HG03108 (cell line): Measurements from ENCODE around the gene CHMP2A.
A peak's percentile ranks its signal among the peaks of the same experiment; 100 is the strongest.

Source experiments
- ATAC-seq: cut with Tn5 transposase; IDR thresholded peaks from one replicate; pipeline ENCODE4 v1.9.1; 2021; ENCODE audit warnings: moderate library complexity; ENCODE audit not compliant: unreplicated experiment

CHMP2A gene

GRCh38 chr19:58570770-58571574 is 16.1 kb upstream of the CHMP2A start:
- no peak for ATAC-seq

- ATAC-seq = no peak
These were observed 15.2 kb upstream of the CHMP2A start for GRCh38 chr19:58569943-58570670.

GRCh38 chr19:58569191-58569942 is 14.5 kb upstream of the CHMP2A start:
- ATAC-seq = no peak

GRCh38 chr19:58568453-58569130 is 13.7 kb upstream of the CHMP2A start:
- no peak for ATAC-seq

GRCh38 chr19:58566989-58567388 is 12.1 kb upstream of the CHMP2A start:
- no peak for ATAC-seq

- no peak for ATAC-seq
These were observed 8.9 kb upstream of the CHMP2A start for GRCh38 chr19:58563823-58564222.

GRCh38 chr19:58563034-58563573 is 8.2 kb upstream of the CHMP2A start:
- ATAC-seq = no peak

GRCh38 chr19:58562122-58563033 is 7.5 kb upstream of the CHMP2A start:
- no peak for ATAC-seq

- no peak for ATAC-seq
These were observed 6.6 kb upstream of the CHMP2A start for GRCh38 chr19:58561373-58562121.

- ATAC-seq = no peak
These were observed 6.0 kb upstream of the CHMP2A start for GRCh38 chr19:58560921-58561320.

- no peak for ATAC-seq
These were observed 5.3 kb upstream of the CHMP2A start for GRCh38 chr19:58560007-58560887.

- ATAC-seq = peak; percentile 26
These were observed 4.5 kb upstream of the CHMP2A start for GRCh38 chr19:58559275-58560006.

GRCh38 chr19:58558623-58559274 is 3.8 kb upstream of the CHMP2A start:
- peak; percentile 43 for ATAC-seq

- ATAC-seq = no peak
These were observed 3.2 kb upstream of the CHMP2A start, which contains the start of gene UBE2M for GRCh38 chr19:58558066-58558622. TSS of gene UBE2M (minus strand) at chr19:58558611. CDS start at chr19:58558381, 230 bp downstream.

GRCh38 chr19:58557221-58558065 is 2.5 kb upstream of the CHMP2A start:
- ATAC-seq = no peak
